ENCODE measurements around the gene TRPV4. TPM values are rescaled to one million over a fixed set of nuclear protein-coding genes. Genes with fewer than 3 reads are reported as not detected.
A peak's percentile ranks its signal among the peaks of the same experiment; 100 is the strongest.

Gene TRPV4
- total RNA-seq (0.13 TPM), polyA plus RNA-seq (ENCODE audit: insufficient read depth in 1 of 8, insufficient read length in 8 of 8, low replicate concordance in 1 of 8) (1 to 10 TPM in 4 of 8 donors, under 1 TPM in 4; 0.63 to 3.3 (median 1.0) TPM)
- long read RNA-seq, donor 1 = 0 reads
- long read RNA-seq, donor 2 = 0 reads
- long read RNA-seq, donor 3 = 0 reads
- long read RNA-seq, donor 4 = 0 reads
- long read RNA-seq, donor 5, partial matches to known transcripts = 0 of 1 reads
- long read RNA-seq, donor 5, other reads (novel, unspliced or antisense) = 0 of 1 reads
- long read RNA-seq, donor 6 = 0 reads
- long read RNA-seq, donor 7, partial matches to known transcripts = 0 of 1 reads
- long read RNA-seq, donor 7, other reads (novel, unspliced or antisense) = 0 of 1 reads
- long read RNA-seq, donor 8 = 0 reads
- long read RNA-seq, donor 9 = 0 reads
- long read RNA-seq, donor 10 = 0 reads
- long read RNA-seq, donor 11 = 0 reads

GRCh38 chr12:109833307-109834189 lies at the start of gene TRPV4:
Gene TRPV4 (minus strand): TSS chr12:109833398. CDS start chr12:109814796, 18,602 bp downstream.
- H3K36me3 ChIP-seq (ENCODE audit: control insufficient read depth, insufficient read depth, low read length) = no peaks in the 10 kb centered on the region
- peaks cover 16% of the 10 kb centered on the region for H3K27me3 ChIP-seq (ENCODE audit: control insufficient read depth, insufficient read depth, low read length)
- no peak within 1 kb of the TSS for H3K27ac ChIP-seq (ENCODE audit: low read length)
- DNase-seq = peak; percentile 72
- H3K4me1 ChIP-seq (ENCODE audit: control insufficient read depth, insufficient read depth, low read length) = peaks cover 11% of the 10 kb centered on the region
- peak within 1 kb of the TSS; percentile 52 for H3K4me3 ChIP-seq (ENCODE audit: low read length)
- WGBS (ENCODE audit: insufficient coverage) = 6% methylated on average over 56 of the region's 67 CpGs
- no peaks in the 10 kb centered on the region for H3K9me3 ChIP-seq (replicated peaks; ENCODE audit: control insufficient read depth, low read depth, low read length)

- Histone ChIP-seq H3K9me3 (replicated peaks; ENCODE audit: control insufficient read depth, low read depth, low read length) (no peaks in the 10 kb centered on the region), H3K27ac (ENCODE audit: low read length) (no peak overlapping the region), H3K4me3 (ENCODE audit: low read length) (no peak overlapping the region), H3K36me3 (ENCODE audit: control insufficient read depth, insufficient read depth, low read length) (peaks cover 4% of the 10 kb centered on the region), H3K4me1 (ENCODE audit: control insufficient read depth, insufficient read depth, low read length) (peaks cover 21% of the 10 kb centered on the region), H3K27me3 (ENCODE audit: control insufficient read depth, insufficient read depth, low read length) (no peaks in the 10 kb centered on the region)
- whole genome bisulfite sequencing (ENCODE audit: insufficient coverage) = 85% methylated on average over 2 of the region's 2 CpGs
- DNase-seq = no peak
Observed at GRCh38 chr12:109881752-109882151, 48.6 kb upstream of the TRPV4 start.

GRCh38 chr12:109880938-109881337 lies 47.7 kb upstream of the TRPV4 start:
- WGBS (ENCODE audit: insufficient coverage) = 3% methylated on average over 9 of the region's 9 CpGs
- H3K27ac ChIP-seq (ENCODE audit: low read length) = no peak overlapping the region

GRCh38 chr12:109880043-109880931 lies 47.1 kb upstream of the TRPV4 start, which contains the start of gene GLTP:
Gene GLTP (minus strand): TSS chr12:109880541. CDS start chr12:109880374, 167 bp downstream.
- DNase-seq = peak; percentile 95
- H3K36me3 ChIP-seq (ENCODE audit: control insufficient read depth, insufficient read depth, low read length) = peaks cover 4% of the 10 kb centered on the region
- peaks cover 21% of the 10 kb centered on the region for H3K4me1 ChIP-seq (ENCODE audit: control insufficient read depth, insufficient read depth, low read length)
- H3K9me3 ChIP-seq (replicated peaks; ENCODE audit: control insufficient read depth, low read depth, low read length) = no peaks in the 10 kb centered on the region
- under 1% methylated on average over 90 of the region's 92 CpGs for WGBS (ENCODE audit: insufficient coverage)
- H3K4me3 ChIP-seq (ENCODE audit: low read length) = peak within 1 kb of the TSS; percentile 67
- peak within 1 kb of the TSS; percentile 32 for H3K27ac ChIP-seq (ENCODE audit: low read length)
- no peaks in the 10 kb centered on the region for H3K27me3 ChIP-seq (ENCODE audit: control insufficient read depth, insufficient read depth, low read length)

More at GRCh38 chr12:109880938-109881337, 47.7 kb upstream of the TRPV4 start:
- DNase-seq = no peak
- Histone ChIP-seq H3K36me3 (ENCODE audit: control insufficient read depth, insufficient read depth, low read length) (peaks cover 4% of the 10 kb centered on the region), H3K27me3 (ENCODE audit: control insufficient read depth, insufficient read depth, low read length) (no peaks in the 10 kb centered on the region), H3K4me3 (ENCODE audit: low read length) (peak overlapping the region; percentile 66), H3K4me1 (ENCODE audit: control insufficient read depth, insufficient read depth, low read length) (peaks cover 21% of the 10 kb centered on the region), H3K9me3 (replicated peaks; ENCODE audit: control insufficient read depth, low read depth, low read length) (no peaks in the 10 kb centered on the region)

- Histone ChIP-seq H3K27me3 (ENCODE audit: control insufficient read depth, insufficient read depth, low read length) (no peaks in the 10 kb centered on the region), H3K27ac (ENCODE audit: low read length) (peak overlapping the region; percentile 32), H3K4me1 (ENCODE audit: control insufficient read depth, insufficient read depth, low read length) (peaks cover 21% of the 10 kb centered on the region), H3K4me3 (ENCODE audit: low read length) (peak overlapping the region; percentile 67), H3K9me3 (replicated peaks; ENCODE audit: control insufficient read depth, low read depth, low read length) (no peaks in the 10 kb centered on the region), H3K36me3 (ENCODE audit: control insufficient read depth, insufficient read depth, low read length) (peaks cover 4% of the 10 kb centered on the region)
- 3% methylated on average over 6 of the region's 13 CpGs for WGBS (ENCODE audit: insufficient coverage)
- peak; percentile 61 for DNase-seq
Observed at GRCh38 chr12:109879351-109880042, 46.3 kb upstream of the TRPV4 start.

- Histone ChIP-seq H3K9me3 (replicated peaks; ENCODE audit: control insufficient read depth, low read depth, low read length) (no peaks in the 10 kb centered on the region), H3K36me3 (ENCODE audit: control insufficient read depth, insufficient read depth, low read length) (peaks cover 4% of the 10 kb centered on the region), H3K27me3 (ENCODE audit: control insufficient read depth, insufficient read depth, low read length) (no peaks in the 10 kb centered on the region), H3K27ac (ENCODE audit: low read length) (no peak overlapping the region), H3K4me3 (ENCODE audit: low read length) (peak overlapping the region; percentile 67), H3K4me1 (ENCODE audit: control insufficient read depth, insufficient read depth, low read length) (peaks cover 21% of the 10 kb centered on the region)
- 80% methylated on average over 3 of the region's 7 CpGs for WGBS (ENCODE audit: insufficient coverage)
- DNase-seq = no peak
Observed at GRCh38 chr12:109878749-109879148, 45.6 kb upstream of the TRPV4 start.

GRCh38 chr12:109878247-109878625 lies 45.0 kb upstream of the TRPV4 start:
- Histone ChIP-seq H3K27me3 (ENCODE audit: control insufficient read depth, insufficient read depth, low read length) (no peaks in the 10 kb centered on the region), H3K36me3 (ENCODE audit: control insufficient read depth, insufficient read depth, low read length) (peaks cover 4% of the 10 kb centered on the region), H3K9me3 (replicated peaks; ENCODE audit: control insufficient read depth, low read depth, low read length) (no peaks in the 10 kb centered on the region), H3K27ac (ENCODE audit: low read length) (no peak overlapping the region), H3K4me3 (ENCODE audit: low read length) (no peak overlapping the region), H3K4me1 (ENCODE audit: control insufficient read depth, insufficient read depth, low read length) (peaks cover 21% of the 10 kb centered on the region)
- no peak for DNase-seq
- 83% methylated on average over 1 of the region's 3 CpGs for WGBS (ENCODE audit: insufficient coverage)

- DNase-seq = peak; percentile 17
- peaks cover 21% of the 10 kb centered on the region for H3K4me1 ChIP-seq (ENCODE audit: control insufficient read depth, insufficient read depth, low read length)
- H3K27ac ChIP-seq (ENCODE audit: low read length) = no peak overlapping the region
- H3K36me3 ChIP-seq (ENCODE audit: control insufficient read depth, insufficient read depth, low read length) = peaks cover 4% of the 10 kb centered on the region
- H3K4me3 ChIP-seq (ENCODE audit: low read length) = no peak overlapping the region
- no peaks in the 10 kb centered on the region for H3K27me3 ChIP-seq (ENCODE audit: control insufficient read depth, insufficient read depth, low read length)
- no peaks in the 10 kb centered on the region for H3K9me3 ChIP-seq (replicated peaks; ENCODE audit: control insufficient read depth, low read depth, low read length)
- 32% methylated on average over 6 of the region's 10 CpGs for WGBS (ENCODE audit: insufficient coverage)
Observed at GRCh38 chr12:109877504-109878246, 44.5 kb upstream of the TRPV4 start.

- no peak for DNase-seq
- Histone ChIP-seq H3K4me1 (ENCODE audit: control insufficient read depth, insufficient read depth, low read length) (peaks cover 28% of the 10 kb centered on the region), H3K27ac (ENCODE audit: low read length) (no peak overlapping the region), H3K36me3 (ENCODE audit: control insufficient read depth, insufficient read depth, low read length) (peaks cover 12% of the 10 kb centered on the region), H3K4me3 (ENCODE audit: low read length) (no peak overlapping the region), H3K9me3 (replicated peaks; ENCODE audit: control insufficient read depth, low read depth, low read length) (no peaks in the 10 kb centered on the region), H3K27me3 (ENCODE audit: control insufficient read depth, insufficient read depth, low read length) (no peaks in the 10 kb centered on the region)
Observed at GRCh38 chr12:109876406-109876805, 43.2 kb upstream of the TRPV4 start.
